ENCODE results near the gene MRPS2.
"Not testable (repeated sequence)": the region's sequence is repeated elsewhere in the genome, so short reads cannot be mapped to it uniquely, and the experiment has no call there.

The MRPS2 gene

GRCh38 chr9:135531096-135531495 is 30.6 kb downstream of the MRPS2 start:
- no peak for DNase-seq (ENCODE audit: low read depth in 2 of 2)

DNA sequence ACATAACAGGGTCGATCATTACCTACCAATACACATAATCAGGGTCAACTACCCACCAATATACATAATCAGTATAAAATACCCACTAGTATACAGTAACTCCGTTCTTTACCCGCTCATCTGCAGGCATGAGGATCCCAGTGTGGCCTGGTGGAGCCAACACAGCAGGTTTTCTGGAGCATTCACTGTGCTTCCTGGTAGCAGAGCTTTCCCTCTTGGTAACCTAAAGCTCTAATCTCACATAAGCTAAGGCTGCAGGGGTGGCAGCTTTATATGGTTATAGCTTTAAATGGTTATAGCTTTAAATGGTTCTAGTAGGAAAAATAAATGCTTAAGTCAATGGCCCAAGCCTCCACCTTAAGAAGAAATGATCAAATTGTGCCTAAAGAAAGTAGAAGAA is 32.6 kb downstream of the MRPS2 start:
- DNase-seq (ENCODE audit: low read depth in 2 of 2), result no peak

DNA sequence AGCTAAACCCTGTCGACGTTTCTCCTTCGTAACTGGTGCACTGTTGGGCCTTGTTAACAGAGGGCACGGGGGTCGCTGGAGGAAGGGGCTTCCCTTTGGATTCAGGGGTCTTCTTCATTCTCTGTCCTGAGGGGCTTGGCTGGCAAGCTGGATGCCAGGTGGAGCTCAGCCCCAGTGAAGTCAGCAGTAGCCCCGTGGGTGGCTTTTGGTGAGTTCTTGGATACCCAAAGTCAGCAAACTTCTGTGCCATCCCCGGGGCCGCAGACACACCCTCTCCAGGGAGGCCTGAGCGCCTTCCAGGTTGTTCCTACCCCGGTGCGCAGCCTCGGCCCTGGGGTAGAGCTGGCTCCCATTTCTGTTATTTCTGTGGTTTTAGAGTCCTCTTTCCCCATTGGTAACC is 33.2 kb downstream of the MRPS2 start:
- DNase-seq (ENCODE audit: low read depth in 2 of 2), result no peak

GRCh38 chr9:135534192-135534711 is 33.8 kb downstream of the MRPS2 start:
- not testable (repeated sequence) for DNase-seq (ENCODE audit: low read depth in 2 of 2)

DNA sequence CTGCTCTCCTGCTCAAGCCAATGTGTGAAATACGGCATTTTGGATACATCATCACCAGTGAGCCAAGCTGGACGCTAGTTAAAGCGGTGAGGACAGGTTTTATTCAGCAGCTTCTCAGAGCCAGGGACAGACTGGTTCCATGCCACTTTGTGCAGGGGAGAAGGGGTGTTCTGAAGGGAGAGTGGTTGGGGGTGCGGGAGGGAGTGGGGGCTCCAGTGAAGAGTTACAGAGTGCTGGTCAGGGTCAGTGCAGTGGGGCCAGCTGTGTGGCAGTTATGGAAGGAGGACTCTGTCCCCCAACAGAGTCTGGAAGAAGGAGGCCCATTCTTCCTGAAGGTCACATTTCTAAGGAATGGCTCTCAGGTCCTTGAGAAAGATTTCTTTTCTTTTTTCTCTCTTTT is 34.3 kb downstream of the MRPS2 start:
- DNase-seq (ENCODE audit: low read depth in 2 of 2), result not testable (repeated sequence)

- not testable (repeated sequence) for DNase-seq (ENCODE audit: low read depth in 2 of 2)
Measured at GRCh38 chr9:135535631-135536030, 35.1 kb downstream of the MRPS2 start.

DNA sequence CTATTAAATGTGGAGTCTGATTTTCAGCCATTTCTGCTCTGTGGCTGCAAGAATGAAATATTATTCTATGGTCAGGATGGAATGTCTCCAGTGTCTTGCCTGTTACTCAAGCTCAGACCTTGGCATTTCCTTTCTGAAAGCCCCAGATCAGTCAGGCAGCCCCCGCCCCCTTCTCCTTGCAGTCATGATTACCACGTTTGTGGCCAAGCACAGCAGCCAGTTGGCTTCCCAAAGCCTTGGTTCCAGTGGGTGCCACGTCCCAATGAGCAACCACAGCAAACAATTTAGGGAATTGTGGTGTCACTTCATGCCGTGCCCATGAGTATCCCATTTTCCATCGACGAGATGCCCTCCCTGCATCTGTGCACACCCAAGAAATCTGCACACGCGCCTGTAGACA is 35.7 kb downstream of the MRPS2 start:
- no peak for DNase-seq (ENCODE audit: low read depth in 2 of 2)

- DNase-seq (ENCODE audit: low read depth in 2 of 2), result not testable (repeated sequence)
Measured at GRCh38 chr9:135543262-135543894, 42.9 kb downstream of the MRPS2 start.

DNA sequence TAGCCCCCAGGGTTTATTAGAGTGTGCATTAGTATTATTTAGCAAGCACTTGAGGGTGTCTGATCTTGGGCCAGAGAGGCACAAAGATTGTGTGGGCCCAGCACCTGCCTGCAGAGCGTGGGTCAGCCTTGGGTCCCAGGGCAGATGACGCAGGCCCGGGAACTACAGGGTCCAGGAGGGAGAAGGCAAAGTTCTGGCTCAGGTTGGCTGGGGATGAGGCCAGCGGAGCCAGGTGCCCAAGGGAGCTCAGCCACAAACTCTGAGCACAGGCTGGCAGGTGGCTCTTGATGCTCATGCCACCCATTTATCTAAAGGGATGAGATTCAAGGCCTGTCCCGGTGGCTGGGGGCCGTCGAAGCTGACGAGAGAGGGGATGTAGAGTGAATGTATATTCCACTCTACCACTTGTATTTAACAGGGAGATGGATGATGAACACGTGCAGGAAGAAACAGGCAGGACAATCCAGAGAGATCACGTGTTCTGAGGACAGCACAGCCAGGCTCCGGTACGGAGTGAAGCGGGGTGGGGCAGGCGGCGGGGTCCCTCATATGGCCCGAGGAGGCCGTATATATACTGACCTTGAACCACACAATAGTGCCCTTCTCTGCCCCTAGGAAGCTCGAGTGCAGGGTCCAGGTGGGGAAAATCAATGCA is 44.6 kb downstream of the MRPS2 start:
- DNase-seq (ENCODE audit: low read depth in 2 of 2), result no peak

DNA sequence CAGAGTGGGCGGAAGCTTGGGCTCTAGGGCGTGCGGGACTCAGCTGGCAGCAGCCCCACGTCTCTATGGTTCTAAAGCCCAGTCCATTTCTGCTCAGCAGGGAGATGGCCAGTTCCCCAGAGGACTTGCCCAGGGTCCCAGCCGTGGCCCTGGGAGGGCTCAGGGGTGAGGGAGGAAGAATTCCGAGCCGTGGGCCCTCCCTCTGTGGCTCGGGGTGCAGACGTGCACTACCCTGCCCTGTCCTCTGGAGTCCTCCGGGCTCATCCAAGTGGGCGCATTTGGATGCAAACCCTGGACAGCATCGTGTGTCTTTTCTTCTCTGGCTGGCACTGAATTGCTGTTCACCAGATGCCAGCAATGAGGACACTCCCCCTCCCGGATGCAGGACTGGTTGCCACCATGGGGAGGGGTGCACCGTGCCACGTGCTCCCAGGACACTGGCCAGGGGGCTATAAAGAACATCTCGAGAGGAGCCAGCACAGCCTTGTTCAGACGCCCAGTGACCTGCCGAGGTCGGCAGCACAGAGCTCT is 45.2 kb downstream of the MRPS2 start, which contains the start of gene OBP2A:
Gene OBP2A, plus strand, starts transcription at position 481 of the 531 bp plus-strand sequence. CDS start 55 bp downstream, outside the sequence.
- not testable (repeated sequence) for DNase-seq (ENCODE audit: low read depth in 2 of 2)

DNA sequence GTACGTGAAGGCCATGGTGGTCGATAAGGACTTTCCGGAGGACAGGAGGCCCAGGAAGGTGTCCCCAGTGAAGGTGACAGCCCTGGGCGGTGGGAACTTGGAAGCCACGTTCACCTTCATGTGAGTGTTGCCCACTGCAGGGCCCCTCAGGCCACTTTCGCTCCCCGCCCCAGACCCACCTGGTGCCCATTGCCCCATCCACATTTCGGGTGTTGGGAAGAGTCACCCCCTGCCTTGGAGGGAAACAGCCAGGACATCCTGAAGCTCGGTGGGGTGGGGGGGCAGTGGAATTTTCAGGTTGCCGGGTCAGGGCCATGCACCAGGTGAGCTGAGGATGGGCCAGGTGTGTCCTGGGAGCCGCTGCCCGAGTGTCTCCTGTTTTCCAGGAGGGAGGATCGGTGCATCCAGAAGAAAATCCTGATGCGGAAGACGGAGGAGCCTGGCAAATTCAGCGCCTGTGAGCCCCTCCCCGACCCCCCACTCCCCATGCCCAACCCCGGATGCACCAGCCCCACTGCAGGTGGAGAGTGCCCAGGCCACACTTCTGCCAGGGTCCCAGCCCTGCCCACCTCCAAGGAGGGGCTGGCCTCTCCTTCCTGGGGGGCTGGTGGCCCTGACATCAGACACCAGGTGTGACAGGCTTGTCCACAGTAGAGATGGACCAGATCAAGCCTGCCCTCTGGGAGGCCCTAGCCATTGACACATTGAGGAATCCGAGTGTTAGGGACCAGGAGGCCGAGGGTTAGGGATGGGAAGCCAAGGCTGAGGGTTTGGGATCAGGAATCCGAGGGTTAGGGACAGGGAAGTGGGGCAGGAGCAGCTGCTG is 46.5 kb downstream of the MRPS2 start:
- not testable (repeated sequence) for DNase-seq (ENCODE audit: low read depth in 2 of 2)

GRCh38 chr9:135547756-135548736 is 47.6 kb downstream of the MRPS2 start:
- DNase-seq (ENCODE audit: low read depth in 2 of 2), result no peak

GRCh38 chr9:135549478-135550343 is 49.2 kb downstream of the MRPS2 start:
- DNase-seq (ENCODE audit: low read depth in 2 of 2), result not testable (repeated sequence)

GRCh38 chr9:135550344-135550918 is 49.9 kb downstream of the MRPS2 start:
- no peak for DNase-seq (ENCODE audit: low read depth in 2 of 2)

DNA sequence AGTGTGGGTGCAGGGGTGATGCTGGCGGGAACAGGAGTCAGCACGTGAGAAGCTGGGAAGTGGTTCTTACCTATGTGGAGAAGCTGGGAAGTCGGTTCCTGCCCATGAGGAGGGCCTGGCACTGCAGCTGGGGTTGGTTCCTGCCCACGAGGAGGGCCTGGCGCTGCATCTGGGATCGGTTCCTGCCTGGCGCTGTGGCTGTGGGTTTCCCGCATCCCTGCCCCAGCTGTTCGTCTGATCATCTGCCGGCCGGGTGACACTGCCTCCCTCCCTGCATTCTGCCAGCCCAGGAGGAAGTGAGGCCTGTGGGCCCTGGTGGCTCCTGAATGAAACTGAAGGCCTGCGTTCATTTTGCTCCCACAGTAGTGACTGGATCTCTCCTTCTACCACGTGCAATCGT is 50.5 kb downstream of the MRPS2 start:
- DNase-seq (ENCODE audit: low read depth in 2 of 2), result no peak

- DNase-seq (ENCODE audit: low read depth in 2 of 2), result no peak
Measured at GRCh38 chr9:135551456-135551855, 51.0 kb downstream of the MRPS2 start.

GRCh38 chr9:135552021-135552697 is 51.7 kb downstream of the MRPS2 start:
- no peak for DNase-seq (ENCODE audit: low read depth in 2 of 2)

DNA sequence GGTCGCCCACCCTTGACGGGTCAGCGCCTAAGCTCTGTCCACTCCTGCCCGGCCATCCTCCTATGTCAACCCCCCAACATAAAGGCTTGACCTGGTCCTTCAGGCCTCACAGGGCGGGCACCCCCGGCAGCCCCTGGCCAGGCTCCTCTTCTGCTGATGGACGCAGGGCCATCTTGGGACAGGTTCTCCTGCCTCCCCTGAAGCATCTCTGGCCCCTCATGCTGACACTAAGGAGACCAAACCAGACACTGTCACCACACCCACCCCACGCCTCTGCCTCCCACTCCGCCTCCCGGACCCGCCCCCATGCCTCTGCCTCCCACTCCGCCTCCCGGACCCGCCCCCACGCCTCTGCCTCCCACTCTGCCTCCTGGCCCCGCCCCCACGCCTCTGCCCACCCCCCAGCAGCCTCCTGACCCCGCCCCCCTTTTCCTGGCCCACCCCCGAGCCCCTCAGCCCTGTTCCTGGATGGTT is 52.3 kb downstream of the MRPS2 start:
- DNase-seq (ENCODE audit: low read depth in 2 of 2), result no peak
